ENCODE data around the gene ULK4. TPM values are rescaled to one million over a fixed set of nuclear protein-coding genes. Genes with fewer than 3 reads are reported as not detected.

The ULK4 gene
- total and polyA plus RNA-seq, 9 of the 15 experiments (the other 6 are each of a cell fraction or from before 2014, with no cell fraction given), result 3.0 to 5.9 (median 3.5) TPM

- CTCF ChIA-PET (ENCODE audit: low intra/inter-chr PET ratio), result no interaction called here
- Histone ChIP-seq H3K9me1 (ENCODE audit: control insufficient read depth, insufficient read depth, low read length) (no peaks in the 10 kb centered on the region), H3K9me3 (replicated peaks; ENCODE audit: control insufficient read depth, insufficient read depth, low read depth, low read length) (no peaks in the 10 kb centered on the region), H3K4me1 (replicated peaks in 1 of 2; ENCODE audit: control insufficient read depth in 2 of 2, insufficient read depth in 2 of 2, low read length in 2 of 2) (no peaks in the 10 kb centered on the region), H4K20me1 (replicated peaks; ENCODE audit: control insufficient read depth, insufficient read depth, low read length) (no peaks in the 10 kb centered on the region), H2AFZ (ENCODE audit: low read depth, low read length) (no peak overlapping the region), H3K4me2 (ENCODE audit: insufficient read depth, low read length) (no peak overlapping the region), H3K27me3 (ENCODE audit: control insufficient read depth in 2 of 2, insufficient read depth in 2 of 2, low read length in 2 of 2) (peaks cover 0 to 7% of the 10 kb centered on the region in 2 experiments; a peak in 1 of 5 replicates), H3K4me3 (no peak overlapping the region), H3K27ac (ENCODE audit: extremely low read depth, low read depth, low read length) (no peak overlapping the region), H3K36me3 (ENCODE audit: control insufficient read depth, insufficient read depth, low read length) (no peaks in the 10 kb centered on the region), H3K9ac (ENCODE audit: insufficient read depth in 1 of 2, low read depth in 2 of 2, low read length in 2 of 2) (no peak overlapping the region), H3K79me2 (ENCODE audit: control insufficient read depth, insufficient read depth, low read length) (no peaks in the 10 kb centered on the region)
- BruUV-seq (replicated peaks), result no TSS peak
- TF ChIP-seq MIER1 (IDR thresholded peaks at IDR 0.05; ENCODE audit: low read depth) (no peak), MYC (IDR thresholded peaks at IDR 0.05; ENCODE audit: low read depth, low read length) (no peak), MYC (CRISPR knock-in tag; IDR thresholded peaks at IDR 0.05; ENCODE audit: borderline replicate concordance, low read depth) (no peak), SP2 (IDR thresholded peaks at IDR 0.05; ENCODE audit: extremely low read depth, low read depth, low read length, poor library complexity, severe bottlenecking) (no peak), KLF13 (tag; IDR thresholded peaks at IDR 0.05; ENCODE audit: borderline replicate concordance, low read depth) (no peak)
- TF ChIP-seq, protein P1, sequence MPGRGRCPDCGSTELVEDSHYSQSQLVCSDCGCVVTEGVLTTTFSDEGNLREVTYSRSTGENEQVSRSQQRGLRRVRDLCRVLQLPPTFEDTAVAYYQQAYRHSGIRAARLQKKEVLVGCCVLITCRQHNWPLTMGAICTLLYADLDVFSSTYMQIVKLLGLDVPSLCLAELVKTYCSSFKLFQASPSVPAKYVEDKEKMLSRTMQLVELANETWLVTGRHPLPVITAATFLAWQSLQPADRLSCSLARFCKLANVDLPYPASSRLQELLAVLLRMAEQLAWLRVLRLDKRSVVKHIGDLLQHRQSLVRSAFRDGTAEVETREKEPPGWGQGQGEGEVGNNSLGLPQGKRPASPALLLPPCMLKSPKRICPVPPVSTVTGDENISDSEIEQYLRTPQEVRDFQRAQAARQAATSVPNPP (IDR thresholded peaks at IDR 0.05; ENCODE audit: borderline replicate concordance, insufficient read depth, insufficient read length), result no peak
- in situ Hi-C loops (cut with MboI) (no loop called here), intact Hi-C loops (cut with micrococcal nuclease) (no loop called here)
- ATAC-seq (no peak), FAIRE-seq (no peak), DNase-seq (ENCODE audit: extremely low read depth in 1 of 4, low spot score in 3 of 4) (no peak)
- WGBS (ENCODE audit: insufficient coverage, low coverage, missing lambda C conversion rate), result 0% methylated on average over 2 of the region's 2 CpGs
- POLR2A ChIA-PET, result no interaction called here
Observed at GRCh38 chr3:41434781-41435180, 527.1 kb downstream of the ULK4 start.

Data from K562 (cell line).